CD14-positive monocyte (primary cell): ENCODE results near the gene ZFP36L1. TPM values are rescaled to one million over a fixed set of nuclear protein-coding genes. Genes with fewer than 3 reads are reported as not detected.

Source experiments
- DNase-seq, 3 donors: peaks; one replicate each; pipeline ENCODE4 v3.0.0-alpha.2; 2011 to 2022
- H2AFZ ChIP-seq: 2 replicates; pipeline ENCODE4 v1.6.0; 2012; ENCODE audit warnings: mild to moderate bottlenecking, low read depth, low read length, inconsistent platforms; ENCODE audit not compliant: insufficient read depth, poor library complexity, severe bottlenecking
- H3K27ac ChIP-seq, 2 donors: 1 replicate in 1 of 2; 2 replicates in 1 of 2; pipeline ENCODE4 v1.5.1; 2012 to 2013; ENCODE audit warnings: low read length in 2 of 2, control low read depth in 1 of 2, inconsistent platforms in 1 of 2, low read depth in 1 of 2, mild to moderate bottlenecking in 1 of 2
- H3K27me3 ChIP-seq, 2 donors: one replicate each; pipeline versions ENCODE4 v1.6.0 to v1.6.1; 2011 to 2013; ENCODE audit warnings: low read length in 2 of 2; ENCODE audit not compliant: control insufficient read depth in 2 of 2, insufficient read depth in 2 of 2
- H3K36me3 ChIP-seq, 2 donors: replicated peaks in 1 of 2; 1 replicate in 1 of 2; 2 replicates in 1 of 2; pipeline versions ENCODE4 v1.5.1 to v1.6.1; 2012 to 2013; ENCODE audit warnings: low read length in 2 of 2, control low read depth in 1 of 2, inconsistent platforms in 1 of 2, mild to moderate bottlenecking in 1 of 2; ENCODE audit not compliant: insufficient read depth in 2 of 2, control insufficient read depth in 1 of 2
- H3K4me1 ChIP-seq, 2 donors: 1 replicate in 1 of 2; 2 replicates in 1 of 2; pipeline versions ENCODE4 v1.5.1 to v1.6.1; 2012 to 2013; ENCODE audit warnings: low read length in 2 of 2, control low read depth in 1 of 2, inconsistent platforms in 1 of 2, mild to moderate bottlenecking in 1 of 2, moderate library complexity in 1 of 2; ENCODE audit not compliant: insufficient read depth in 2 of 2, control insufficient read depth in 1 of 2
- H3K4me2 ChIP-seq: replicated peaks from 2 replicates; pipeline ENCODE3; 2012; ENCODE audit warnings: low read length, moderate library complexity, mild to moderate bottlenecking; ENCODE audit not compliant: poor library complexity, severe bottlenecking; ENCODE audit errors: extremely low read depth
- H3K4me3 ChIP-seq, 3 experiments: fragments of 200-600 bp in 1 of 3; sonication (generic) in 1 of 3; replicated peaks in 1 of 3; 1 replicate in 2 of 3; 2 replicates in 1 of 3; pipeline ENCODE4 v1.5.1; 2011 to 2013; ENCODE audit warnings: low read length in 3 of 3, mild to moderate bottlenecking in 3 of 3, control low read depth in 2 of 3, low read depth in 2 of 3, inconsistent platforms in 1 of 3, moderate library complexity in 1 of 3
- H3K79me2 ChIP-seq: 2 replicates; pipeline ENCODE4 v1.6.0; 2012; ENCODE audit warnings: mild to moderate bottlenecking, control low read depth, inconsistent platforms, low read length, moderate library complexity; ENCODE audit not compliant: insufficient read depth
- H3K9ac ChIP-seq: 2 replicates; pipeline ENCODE4 v1.6.0; 2017; ENCODE audit warnings: low read length, mild to moderate bottlenecking; ENCODE audit not compliant: insufficient read depth, poor library complexity, severe bottlenecking
- H3K9me3 ChIP-seq, 2 donors: replicated peaks in 1 of 2; 1 replicate in 1 of 2; 2 replicates in 1 of 2; pipeline versions ENCODE4 v1.5.1 to v1.6.1; 2012 to 2013; ENCODE audit warnings: low read length in 2 of 2, control low read depth in 1 of 2; ENCODE audit not compliant: control insufficient read depth in 1 of 2, insufficient read depth in 1 of 2
- H4K20me1 ChIP-seq: 2 replicates; pipeline ENCODE4 v1.6.0; 2012; ENCODE audit warnings: mild to moderate bottlenecking, low read length, control low read depth, moderate library complexity; ENCODE audit not compliant: insufficient read depth
- H3K27ac Mint-ChIP-seq, 7 donors: one replicate each; pipeline ENCODE4 v1.8.0; 2020; ENCODE audit warnings: mild to moderate bottlenecking in 7 of 7, mixed read lengths in 7 of 7, moderate library complexity in 6 of 7, inconsistent platforms in 2 of 7
- H3K27me3 Mint-ChIP-seq, 3 donors: one replicate each; pipeline ENCODE4 v1.8.0; 2021 to 2022; ENCODE audit warnings: low read depth in 3 of 3, mild to moderate bottlenecking in 3 of 3, mixed read lengths in 3 of 3, moderate library complexity in 3 of 3, inconsistent platforms in 1 of 3
- H3K36me3 Mint-ChIP-seq, 2 donors: one replicate each; pipeline ENCODE4 v1.8.0; 2020; ENCODE audit warnings: mixed read lengths in 2 of 2, inconsistent platforms in 1 of 2, mild to moderate bottlenecking in 1 of 2
- H3K4me1 Mint-ChIP-seq: one replicate; pipeline ENCODE4 v1.8.0; 2020; ENCODE audit warnings: mild to moderate bottlenecking, mixed read lengths
- H3K4me3 Mint-ChIP-seq, 2 donors: one replicate each; pipeline ENCODE4 v1.8.0; 2020; ENCODE audit warnings: mild to moderate bottlenecking in 2 of 2, mixed read lengths in 2 of 2, moderate library complexity in 1 of 2
- H3K9me3 Mint-ChIP-seq, 7 donors: one replicate each; pipeline ENCODE4 v1.8.0; 2020 to 2022; ENCODE audit warnings: mixed read lengths in 7 of 7, mild to moderate bottlenecking in 6 of 7, moderate library complexity in 6 of 7, inconsistent platforms in 2 of 7
- CTCF ChIP-seq: fragments of 200-600 bp; IDR thresholded peaks from one replicate; pipeline ENCODE4 v1.8.0; 2022; ENCODE audit warnings: antibody characterized with exemption, mild to moderate bottlenecking
- WGBS: methylation state at CpG from one replicate; pipeline ENCODE4 v1.1.5; 2013; ENCODE audit warnings: missing lambda C conversion rate; ENCODE audit not compliant: insufficient coverage; 5-methylcytosine and 5-hydroxymethylcytosine counted together
- intact Hi-C, 2 donors: fragments of 100-400 bp; cut with micrococcal nuclease; formaldehyde crosslinking; loops; one replicate each; pipeline versions ENCODE4 v1.15.0 to v1.15.1; 2023
- polyA plus RNA-seq, 3 donors: library from polyadenylated mRNA; depleted of rRNA in 1 of 3; unstranded in 2 of 3; stranded (reverse) in 1 of 3; fragments of 300-500 nt in 2 of 3; fragments of >200 nt in 1 of 3; fragmentation: Illumina TruSeq in 2 of 3; gene quantifications; 1 replicate in 2 of 3; 2 replicates in 1 of 3; pipeline ENCODE4 v1.2.3, GENCODE V29; 2012 to 2021

Gene ZFP36L1
- polyA plus RNA-seq, 3 donors: 151 to 934 (median 185) TPM

- H2AFZ ChIP-seq: peak overlapping the region; percentile 98
- no peaks in the 10 kb centered on the region for H3K36me3 ChIP-seq
- peak; percentile 65 for TF ChIP-seq CTCF
- H3K4me1 ChIP-seq: peaks cover 31 to 39% of the 10 kb centered on the region in 2 donors
- no peaks in the 10 kb centered on the region for H3K27me3 ChIP-seq
- peak overlapping the region in 1 of 3 experiments; percentile 62 for H3K4me3 ChIP-seq
- peaks cover 0 to 3% of the 10 kb centered on the region in 2 donors for H3K9me3 ChIP-seq
- H3K4me2 ChIP-seq: peak overlapping the region; percentile 71
- H3K79me2 ChIP-seq: peaks cover 8% of the 10 kb centered on the region
- Mint-ChIP-seq H3K36me3 (peaks cover 4 to 8% of the 10 kb centered on the region in 2 donors), H3K27me3 (peaks cover under 1 to 6% (median 2%) of the 10 kb centered on the region in 3 donors), H3K4me1 (peaks cover 37% of the 10 kb centered on the region), H3K4me3 (peak overlapping the region in 1 of 2 donors; percentile 54), H3K9me3 (no peaks in the 10 kb centered on the region), H3K27ac (peak overlapping the region; percentile 53 to 85 (median 77))
- peak overlapping the region; percentile 84 to 93 for H3K27ac ChIP-seq
- intact Hi-C loops: loop anchor here (2.0 to 5.0 kb wide), 5 partner anchors 565 to 980 kb away; no protein-coding TSS in a partner anchor
- H4K20me1 ChIP-seq: no peaks in the 10 kb centered on the region
- WGBS: 77% methylated on average over 7 of the region's 13 CpGs
- peak overlapping the region; percentile 92 for H3K9ac ChIP-seq
- DNase-seq: no peak
Observed at GRCh38 chr14:68816943-68817430, 24.1 kb upstream of the ZFP36L1 start.

GRCh38 chr14:68816183-68816942 is 23.5 kb upstream of the ZFP36L1 start:
- Mint-ChIP-seq H3K4me1 (peaks cover 37% of the 10 kb centered on the region), H3K27ac (peak overlapping the region; percentile 80 to 94 (median 84)), H3K9me3 (peaks cover 0 to 2% (median 0%) of the 10 kb centered on the region in 7 donors), H3K36me3 (peaks cover 5 to 8% of the 10 kb centered on the region in 2 donors), H3K27me3 (peaks cover 3 to 5% (median 3%) of the 10 kb centered on the region in 3 donors), H3K4me3 (peak overlapping the region; percentile 64 to 69)
- Histone ChIP-seq H3K27me3 (no peaks in the 10 kb centered on the region), H3K36me3 (no peaks in the 10 kb centered on the region), H3K9me3 (peaks cover 0 to 3% of the 10 kb centered on the region in 2 donors), H3K4me3 (peak overlapping the region; percentile 13 to 62 (median 42)), H3K9ac (peak overlapping the region; percentile 92), H3K4me1 (peaks cover 31 to 39% of the 10 kb centered on the region in 2 donors), H3K27ac (peak overlapping the region; percentile 84 to 93), H4K20me1 (no peaks in the 10 kb centered on the region), H2AFZ (peak overlapping the region; percentile 98), H3K4me2 (peak overlapping the region; percentile 71), H3K79me2 (peaks cover 8% of the 10 kb centered on the region)
- WGBS: 2% methylated on average over 79 of the region's 82 CpGs
- intact Hi-C loops: loop anchor here (2.0 to 5.0 kb wide), 5 partner anchors 564 to 979 kb away; no protein-coding TSS in a partner anchor
- peak; percentile 99 for TF ChIP-seq CTCF
- DNase-seq: peak; percentile 86 to 90 (median 88)
